Measurements from ENCODE around the gene LIX1L. TPM values are rescaled to one million over a fixed set of nuclear protein-coding genes. Genes with fewer than 3 reads are reported as not detected.
A peak's percentile ranks its signal among the peaks of the same experiment; 100 is the strongest.

Gene LIX1L
- polyA plus RNA-seq, 4 donors, result 0.67 to 7.1 (median 4.5) TPM

DNA sequence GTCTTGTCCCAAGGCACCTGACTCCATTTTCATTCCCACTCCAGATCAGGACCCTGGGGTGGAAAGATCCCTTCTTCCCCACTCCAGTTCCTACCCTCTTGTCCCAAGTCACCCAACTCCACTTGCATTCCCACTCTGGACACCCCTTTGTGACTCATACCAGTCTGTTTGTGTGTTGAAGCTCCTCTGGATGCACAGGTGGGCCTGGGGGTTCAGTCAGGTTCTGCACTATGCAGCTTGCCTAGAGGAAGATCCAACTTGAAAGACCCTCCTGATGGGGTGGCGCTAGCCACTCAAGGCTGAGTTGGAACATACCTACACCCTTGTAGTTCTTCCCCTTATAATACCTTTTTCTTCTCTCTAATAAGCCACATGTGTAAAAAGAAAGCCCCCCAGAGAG, 62.3 kb downstream of the LIX1L start:
- no peaks in the 10 kb centered on the region for H3K36me3 ChIP-seq (ENCODE audit: control insufficient read depth in 3 of 3, insufficient read depth in 2 of 3, low read depth in 1 of 3, low read length in 3 of 3)
- H3K4me3 ChIP-seq (ENCODE audit: low read depth in 1 of 3, low read length in 3 of 3), result no peak overlapping the region
- peaks cover 0 to 21% (median 11%) of the 10 kb centered on the region in 3 donors for H3K4me1 ChIP-seq (ENCODE audit: control insufficient read depth in 3 of 3, insufficient read depth in 2 of 3, low read depth in 1 of 3, low read length in 2 of 3)
- WGBS, 3 donors, result 88 to 100% (median 95%) methylated on average over 1 of the region's 1 CpG
- no peak overlapping the region for H3K27ac ChIP-seq (ENCODE audit: low read depth in 1 of 3, low read length in 2 of 3)
- FAIRE-seq, result no peak
- no peaks in the 10 kb centered on the region for H3K9me3 ChIP-seq (ENCODE audit: control insufficient read depth in 2 of 2, insufficient read depth in 1 of 2, low read depth in 1 of 2, low read length in 1 of 2)
- DNase-seq, result no peak
- no peaks in the 10 kb centered on the region for H3K27me3 ChIP-seq (ENCODE audit: control insufficient read depth in 3 of 3, insufficient read depth in 3 of 3, low read length in 3 of 3)

DNA sequence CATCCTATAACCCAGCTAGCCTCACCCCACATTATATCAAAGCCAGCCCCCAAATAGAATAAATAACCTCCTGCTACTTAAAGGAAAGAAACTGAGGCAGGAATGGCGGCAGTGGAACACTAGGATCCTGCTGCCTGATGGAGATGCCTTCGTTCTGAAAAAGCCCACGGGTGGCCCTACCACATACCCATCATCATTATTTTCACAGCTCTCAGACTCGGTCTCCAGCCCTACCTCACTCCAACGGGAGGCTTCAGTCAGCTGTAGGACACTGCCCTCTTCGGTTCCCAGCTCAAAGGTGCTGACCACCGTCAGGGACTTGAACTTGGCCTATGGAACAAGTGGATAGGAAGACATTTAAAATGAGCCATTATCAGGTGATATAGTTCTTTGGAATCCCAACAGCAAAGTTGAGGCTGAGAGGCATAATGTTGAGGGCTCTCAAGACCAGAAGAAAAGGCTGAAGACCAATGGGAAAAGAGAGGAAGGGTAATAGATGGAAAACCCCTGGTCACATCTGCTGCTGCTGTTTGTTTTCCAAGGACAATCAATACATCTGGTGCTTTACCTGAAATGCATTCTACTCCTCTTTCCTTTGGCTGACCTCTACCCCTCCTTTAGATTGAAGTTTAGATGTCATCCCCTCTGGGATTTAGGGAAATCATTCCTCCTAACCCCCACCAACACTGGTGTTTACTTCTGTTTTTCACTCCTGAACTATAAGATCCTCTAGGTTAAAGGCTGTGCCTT, 64.3 kb downstream of the LIX1L start:
- WGBS, 3 donors, result 81 to 88% (median 87%) methylated on average over 7 of the region's 7 CpGs
- H3K9me3 ChIP-seq (ENCODE audit: control insufficient read depth in 2 of 2, insufficient read depth in 1 of 2, low read depth in 1 of 2, low read length in 1 of 2), result no peaks in the 10 kb centered on the region
- H3K27me3 ChIP-seq (ENCODE audit: control insufficient read depth in 3 of 3, insufficient read depth in 3 of 3, low read length in 3 of 3), result no peaks in the 10 kb centered on the region
- H3K4me1 ChIP-seq (ENCODE audit: control insufficient read depth in 3 of 3, insufficient read depth in 2 of 3, low read depth in 1 of 3, low read length in 2 of 3), result peaks cover 0 to 21% (median 11%) of the 10 kb centered on the region in 3 donors
- no peak overlapping the region for H3K27ac ChIP-seq (ENCODE audit: low read depth in 1 of 3, low read length in 2 of 3)
- no peak overlapping the region for H3K4me3 ChIP-seq (ENCODE audit: low read depth in 1 of 3, low read length in 3 of 3)
- no peaks in the 10 kb centered on the region for H3K36me3 ChIP-seq (ENCODE audit: control insufficient read depth in 3 of 3, insufficient read depth in 2 of 3, low read depth in 1 of 3, low read length in 3 of 3)
- FAIRE-seq (no peak), DNase-seq (no peak)

DNA sequence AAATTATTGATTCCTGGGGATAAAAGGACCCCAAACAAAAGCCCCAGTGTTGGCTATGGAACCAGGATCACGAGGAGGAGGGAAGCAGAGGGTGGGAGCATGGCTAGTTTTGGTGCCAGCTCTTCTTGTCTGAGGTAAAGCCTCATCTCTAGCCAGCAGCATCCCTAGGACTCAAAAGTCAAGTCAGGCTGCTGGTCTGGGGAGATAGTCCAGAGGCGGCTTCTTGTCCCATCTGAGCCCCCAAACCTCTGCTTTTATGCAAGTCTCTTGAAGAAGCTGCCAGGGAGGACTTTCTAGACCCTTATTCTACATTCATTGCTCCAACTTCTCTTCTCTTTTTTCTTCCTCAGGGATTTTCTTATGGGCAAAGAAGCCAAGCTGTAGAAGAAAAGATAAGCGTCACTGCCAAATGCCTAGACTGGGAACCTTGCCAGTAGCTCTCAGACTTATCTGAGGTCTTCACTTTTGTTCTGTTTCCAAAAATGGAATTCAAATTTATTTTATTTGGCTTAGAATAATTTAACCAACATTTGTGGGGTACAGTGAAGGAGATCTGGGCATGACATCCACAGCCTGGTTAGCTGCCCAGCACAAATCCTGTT, 65.2 kb downstream of the LIX1L start:
- Histone ChIP-seq H3K9me3 (ENCODE audit: control insufficient read depth in 2 of 2, insufficient read depth in 1 of 2, low read depth in 1 of 2, low read length in 1 of 2) (no peaks in the 10 kb centered on the region), H3K36me3 (ENCODE audit: control insufficient read depth in 3 of 3, insufficient read depth in 2 of 3, low read depth in 1 of 3, low read length in 3 of 3) (no peaks in the 10 kb centered on the region), H3K4me1 (ENCODE audit: control insufficient read depth in 3 of 3, insufficient read depth in 2 of 3, low read depth in 1 of 3, low read length in 2 of 3) (peaks cover 0 to 21% (median 11%) of the 10 kb centered on the region in 3 donors), H3K4me3 (ENCODE audit: low read depth in 1 of 3, low read length in 3 of 3) (no peak overlapping the region), H3K27me3 (ENCODE audit: control insufficient read depth in 3 of 3, insufficient read depth in 3 of 3, low read length in 3 of 3) (no peaks in the 10 kb centered on the region), H3K27ac (ENCODE audit: low read depth in 1 of 3, low read length in 2 of 3) (peak overlapping the region; percentile 43 to 96 (median 57))
- FAIRE-seq (no peak), DNase-seq (no peak)
- 45 to 53% (median 51%) methylated on average over 3 of the region's 3 CpGs for WGBS, 3 donors

DNA sequence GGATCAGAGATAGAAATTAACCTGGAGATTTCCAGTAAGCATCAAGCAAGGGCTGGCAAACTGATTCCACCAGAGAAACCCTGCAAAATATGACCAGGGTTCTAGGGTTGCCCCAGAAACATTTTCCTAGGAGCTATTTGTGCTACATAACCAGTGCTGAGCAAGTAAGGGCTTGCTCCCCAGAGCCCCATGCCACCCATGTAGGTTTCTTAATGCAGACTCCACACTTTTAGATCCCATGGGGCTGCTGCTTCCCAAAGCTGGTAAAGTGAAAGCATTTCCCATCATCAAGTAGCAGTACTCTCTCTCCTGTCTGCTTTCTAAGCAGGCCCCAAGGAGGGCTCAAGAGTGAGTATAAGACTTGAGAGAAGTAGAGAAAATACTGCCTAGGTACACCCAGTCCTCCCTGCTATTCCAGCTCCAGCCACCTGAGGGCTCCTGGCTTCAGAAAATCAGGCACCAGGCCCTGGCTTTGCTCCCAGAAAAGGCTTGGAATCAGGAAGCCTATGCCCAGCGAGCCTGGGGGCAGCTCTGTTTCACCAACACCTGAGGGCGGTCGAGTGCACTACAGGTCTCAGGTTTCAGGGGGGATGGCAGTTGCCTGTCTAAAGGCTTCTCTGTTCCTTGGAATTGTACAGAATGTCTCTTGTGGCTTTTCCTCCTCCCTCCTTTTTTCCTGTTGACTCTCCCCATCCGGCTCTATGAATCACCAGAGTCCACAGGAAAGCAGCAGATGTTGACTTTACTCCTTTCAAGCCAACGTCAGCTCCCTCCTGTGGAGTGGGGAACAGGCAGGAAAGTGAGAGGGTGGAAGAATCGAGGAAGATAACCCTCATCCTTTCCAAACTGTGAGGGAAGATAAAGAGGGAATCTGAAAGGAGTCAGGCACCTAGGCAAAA, 66.0 kb downstream of the LIX1L start:
- 5 to 23% (median 14%) methylated on average over 6 of the region's 6 CpGs for WGBS, 3 donors
- Histone ChIP-seq H3K27me3 (ENCODE audit: control insufficient read depth in 3 of 3, insufficient read depth in 3 of 3, low read length in 3 of 3) (no peaks in the 10 kb centered on the region), H3K4me1 (ENCODE audit: control insufficient read depth in 3 of 3, insufficient read depth in 2 of 3, low read depth in 1 of 3, low read length in 2 of 3) (peaks cover 0 to 21% (median 11%) of the 10 kb centered on the region in 3 donors), H3K9me3 (ENCODE audit: control insufficient read depth in 2 of 2, insufficient read depth in 1 of 2, low read depth in 1 of 2, low read length in 1 of 2) (no peaks in the 10 kb centered on the region), H3K27ac (ENCODE audit: low read depth in 1 of 3, low read length in 2 of 3) (peak overlapping the region; percentile 57 to 96 (median 60)), H3K36me3 (ENCODE audit: control insufficient read depth in 3 of 3, insufficient read depth in 2 of 3, low read depth in 1 of 3, low read length in 3 of 3) (no peaks in the 10 kb centered on the region), H3K4me3 (ENCODE audit: low read depth in 1 of 3, low read length in 3 of 3) (peak overlapping the region in 1 of 3 donors; percentile 16)
- FAIRE-seq (no peak), DNase-seq (peak; percentile 89 to 96)

DNA sequence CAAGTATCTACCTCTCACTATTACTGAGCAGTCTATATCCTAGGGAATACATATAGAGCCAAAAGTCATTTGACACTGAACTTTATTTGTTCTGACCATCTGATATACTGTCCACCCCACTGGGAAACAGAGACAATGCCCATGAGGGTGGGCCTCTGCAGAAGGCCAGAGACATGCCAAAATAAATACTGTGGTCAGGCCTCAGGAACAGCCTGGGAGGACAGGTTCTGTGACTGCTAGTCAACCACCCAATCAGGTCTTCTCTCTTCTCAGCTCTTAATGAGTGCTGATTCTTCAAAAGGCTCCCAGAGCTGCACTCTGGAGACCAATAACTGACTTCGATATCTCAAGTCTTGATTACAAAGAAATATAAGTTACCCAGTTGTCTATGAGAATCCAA, 66.7 kb downstream of the LIX1L start:
- H3K4me3 ChIP-seq (ENCODE audit: low read depth in 1 of 3, low read length in 3 of 3), result no peak overlapping the region
- no peaks in the 10 kb centered on the region for H3K36me3 ChIP-seq (ENCODE audit: control insufficient read depth in 3 of 3, insufficient read depth in 2 of 3, low read depth in 1 of 3, low read length in 3 of 3)
- H3K4me1 ChIP-seq (ENCODE audit: control insufficient read depth in 3 of 3, insufficient read depth in 2 of 3, low read depth in 1 of 3, low read length in 2 of 3), result peaks cover 0 to 21% (median 13%) of the 10 kb centered on the region in 3 donors
- FAIRE-seq, result no peak
- WGBS, 3 donors, result 21 to 45% (median 32%) methylated on average over 1 of the region's 1 CpG
- DNase-seq, result peak in 1 of 2 donors; percentile 20
- H3K27me3 ChIP-seq (ENCODE audit: control insufficient read depth in 3 of 3, insufficient read depth in 3 of 3, low read length in 3 of 3), result no peaks in the 10 kb centered on the region
- peak overlapping the region in 2 of 3 donors; percentile 57 to 96 for H3K27ac ChIP-seq (ENCODE audit: low read depth in 1 of 3, low read length in 2 of 3)
- no peaks in the 10 kb centered on the region for H3K9me3 ChIP-seq (ENCODE audit: control insufficient read depth in 2 of 2, insufficient read depth in 1 of 2, low read depth in 1 of 2, low read length in 1 of 2)

DNA sequence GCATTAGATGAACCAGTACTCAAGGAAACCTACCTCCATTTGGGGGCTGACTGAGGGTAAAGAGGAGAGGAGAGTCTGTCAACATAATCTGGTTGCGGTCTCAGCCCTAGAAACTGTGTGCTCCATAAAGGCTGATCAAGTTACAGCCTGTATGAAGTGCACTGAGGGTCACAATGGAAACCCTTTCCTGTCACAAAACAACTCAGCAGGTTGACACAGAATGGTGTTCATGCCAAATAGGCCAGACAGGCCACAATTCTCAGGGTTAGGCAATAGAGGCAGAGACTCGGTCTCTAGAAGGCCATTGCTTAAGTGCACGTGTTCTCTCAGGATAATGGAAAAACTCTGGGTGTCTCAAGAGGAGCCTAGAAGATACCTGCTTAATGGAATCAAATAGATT, 68.1 kb downstream of the LIX1L start:
- DNase-seq (no peak), FAIRE-seq (no peak)
- peaks cover 0 to 21% (median 13%) of the 10 kb centered on the region in 3 donors for H3K4me1 ChIP-seq (ENCODE audit: control insufficient read depth in 3 of 3, insufficient read depth in 2 of 3, low read depth in 1 of 3, low read length in 2 of 3)
- H3K27me3 ChIP-seq (ENCODE audit: control insufficient read depth in 3 of 3, insufficient read depth in 3 of 3, low read length in 3 of 3), result peaks cover 0 to 9% (median 0%) of the 10 kb centered on the region in 3 donors
- H3K36me3 ChIP-seq (ENCODE audit: control insufficient read depth in 3 of 3, insufficient read depth in 2 of 3, low read depth in 1 of 3, low read length in 3 of 3), result no peaks in the 10 kb centered on the region
- no peak overlapping the region for H3K4me3 ChIP-seq (ENCODE audit: low read depth in 1 of 3, low read length in 3 of 3)
- WGBS, 3 donors, result 91 to 92% (median 91%) methylated on average over 3 of the region's 3 CpGs
- no peaks in the 10 kb centered on the region for H3K9me3 ChIP-seq (ENCODE audit: control insufficient read depth in 2 of 2, insufficient read depth in 1 of 2, low read depth in 1 of 2, low read length in 1 of 2)
- no peak overlapping the region for H3K27ac ChIP-seq (ENCODE audit: low read depth in 1 of 3, low read length in 2 of 3)

DNA sequence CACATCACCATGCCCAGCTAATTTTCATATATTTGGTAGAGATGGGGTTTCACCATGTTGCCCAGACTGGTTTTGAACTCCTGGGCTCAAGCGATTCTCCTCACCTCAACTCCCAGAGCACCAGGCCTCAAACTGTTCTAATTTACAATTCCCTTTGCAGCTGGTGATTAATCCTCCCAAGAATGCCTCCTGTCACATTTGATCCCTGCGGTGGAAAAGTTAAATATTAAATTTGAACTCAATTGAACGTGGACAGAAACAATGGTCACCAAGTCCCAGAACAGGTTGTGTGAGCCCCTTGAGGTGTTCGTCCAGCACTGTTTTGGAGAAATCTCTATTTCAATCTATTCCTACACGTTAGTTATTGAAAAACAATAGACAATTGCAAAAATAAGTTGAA, 70.2 kb downstream of the LIX1L start:
- no peak for FAIRE-seq
- H3K27ac ChIP-seq (ENCODE audit: low read depth in 1 of 3, low read length in 2 of 3), result no peak overlapping the region
- no peaks in the 10 kb centered on the region for H3K36me3 ChIP-seq (ENCODE audit: control insufficient read depth in 3 of 3, insufficient read depth in 2 of 3, low read depth in 1 of 3, low read length in 3 of 3)
- WGBS, 3 donors, result 28 to 61% (median 53%) methylated on average over 5 of the region's 5 CpGs
- H3K27me3 ChIP-seq (ENCODE audit: control insufficient read depth in 3 of 3, insufficient read depth in 3 of 3, low read length in 3 of 3), result peaks cover 0 to 22% (median 0%) of the 10 kb centered on the region in 3 donors
- DNase-seq, result no peak
- H3K9me3 ChIP-seq (ENCODE audit: control insufficient read depth in 2 of 2, insufficient read depth in 1 of 2, low read depth in 1 of 2, low read length in 1 of 2), result no peaks in the 10 kb centered on the region
- no peak overlapping the region for H3K4me3 ChIP-seq (ENCODE audit: low read depth in 1 of 3, low read length in 3 of 3)
- H3K4me1 ChIP-seq (ENCODE audit: control insufficient read depth in 3 of 3, insufficient read depth in 2 of 3, low read depth in 1 of 3, low read length in 2 of 3), result peaks cover 0 to 19% (median 13%) of the 10 kb centered on the region in 3 donors

DNA sequence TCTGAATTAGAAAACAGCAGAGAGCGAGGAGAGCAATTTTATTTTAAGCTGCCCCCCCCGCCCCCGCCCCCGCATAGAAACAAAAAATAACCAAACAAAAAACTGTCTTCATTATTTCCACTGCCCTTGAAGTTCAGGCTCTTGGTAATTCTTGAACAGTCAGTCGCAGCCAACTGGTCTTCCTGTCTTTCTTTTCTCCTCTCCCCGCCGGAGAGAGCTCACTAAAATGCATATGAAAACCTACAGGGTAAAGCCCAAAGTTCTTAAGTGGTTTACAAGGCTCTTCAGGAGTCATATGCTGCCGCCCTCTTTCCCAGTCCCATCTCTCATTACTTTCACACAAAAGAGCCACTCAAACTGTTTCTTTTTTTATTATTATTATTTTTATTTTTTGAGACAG, 71.0 kb downstream of the LIX1L start:
- Histone ChIP-seq H3K4me3 (ENCODE audit: low read depth in 1 of 3, low read length in 3 of 3) (no peak overlapping the region), H3K9me3 (ENCODE audit: control insufficient read depth in 2 of 2, insufficient read depth in 1 of 2, low read depth in 1 of 2, low read length in 1 of 2) (no peaks in the 10 kb centered on the region), H3K36me3 (ENCODE audit: control insufficient read depth in 3 of 3, insufficient read depth in 2 of 3, low read depth in 1 of 3, low read length in 3 of 3) (no peaks in the 10 kb centered on the region), H3K27ac (ENCODE audit: low read depth in 1 of 3, low read length in 2 of 3) (no peak overlapping the region), H3K4me1 (ENCODE audit: control insufficient read depth in 3 of 3, insufficient read depth in 2 of 3, low read depth in 1 of 3, low read length in 2 of 3) (peaks cover 0 to 12% (median 8%) of the 10 kb centered on the region in 3 donors), H3K27me3 (ENCODE audit: control insufficient read depth in 3 of 3, insufficient read depth in 3 of 3, low read length in 3 of 3) (peaks cover 0 to 22% (median 0%) of the 10 kb centered on the region in 3 donors)
- DNase-seq, result no peak
- 51 to 86% (median 83%) methylated on average over 8 of the region's 8 CpGs for WGBS, 3 donors
- no peak for FAIRE-seq

Data from small intestine (tissue), 7 donors.